GM19043 (cell line): Measurements from ENCODE around the gene EFNA3.

Experiments used
- ATAC-seq: cut with Tn5 transposase; IDR thresholded peaks from one replicate; pipeline ENCODE4 v1.9.1; 2021; ENCODE audit warnings: low read depth; ENCODE audit not compliant: unreplicated experiment

Gene EFNA3

GRCh38 chr1:155078469-155079209, at the start of gene EFNA3:
EFNA3 (plus strand) TSS chr1:155078837; CDS start chr1:155078942, 105 bp downstream.
- no peak for ATAC-seq

GRCh38 chr1:155029513-155030242, 49.0 kb upstream of the EFNA3 start:
- ATAC-seq: no peak

GRCh38 chr1:155030243-155030795, 48.3 kb upstream of the EFNA3 start:
- ATAC-seq: no peak

GRCh38 chr1:155030899-155031298, 47.7 kb upstream of the EFNA3 start:
- no peak for ATAC-seq

- no peak for ATAC-seq
Measured at GRCh38 chr1:155032886-155033285, 45.8 kb upstream of the EFNA3 start.

GRCh38 chr1:155033524-155033923, 45.1 kb upstream of the EFNA3 start, which contains the start of the genes DCST1 and DCST2:
DCST1 (plus strand) TSS chr1:155033824; CDS start chr1:155034037, 213 bp downstream.
DCST2 (minus strand) TSS chr1:155033781; CDS start chr1:155033701, 80 bp downstream.
- ATAC-seq: no peak

- ATAC-seq: no peak
Measured at GRCh38 chr1:155034318-155035208, 44.1 kb upstream of the EFNA3 start.

GRCh38 chr1:155035936-155036335, 42.7 kb upstream of the EFNA3 start:
- no peak for ATAC-seq

GRCh38 chr1:155037043-155037442, 41.6 kb upstream of the EFNA3 start:
- no peak for ATAC-seq

GRCh38 chr1:155037851-155038441, 40.7 kb upstream of the EFNA3 start:
- ATAC-seq: no peak

- ATAC-seq: no peak
Measured at GRCh38 chr1:155038602-155039307, 39.9 kb upstream of the EFNA3 start.

GRCh38 chr1:155039308-155039669, 39.3 kb upstream of the EFNA3 start:
- no peak for ATAC-seq

GRCh38 chr1:155040358-155041093, 38.1 kb upstream of the EFNA3 start:
- no peak for ATAC-seq

- no peak for ATAC-seq
Measured at GRCh38 chr1:155042789-155043188, 35.8 kb upstream of the EFNA3 start.

GRCh38 chr1:155043301-155043702, 35.3 kb upstream of the EFNA3 start:
- ATAC-seq: no peak

- ATAC-seq: no peak
Measured at GRCh38 chr1:155043793-155044192, 34.8 kb upstream of the EFNA3 start.

- ATAC-seq: no peak
Measured at GRCh38 chr1:155044365-155044764, 34.3 kb upstream of the EFNA3 start.

GRCh38 chr1:155044812-155045657, 33.6 kb upstream of the EFNA3 start:
- ATAC-seq: no peak
